Regular cardiac myocyte (primary cell): ENCODE results near the gene P2RY1. TPM values are rescaled to one million over a fixed set of nuclear protein-coding genes. Genes with fewer than 3 reads are reported as not detected.

Experiments
- total RNA-seq: library from RNA; depleted of rRNA; stranded (reverse); fragments of >200 nt; gene quantifications from 2 replicates; pipeline ENCODE4 v1.2.3, GENCODE V29; 2014

The P2RY1 gene
- total RNA-seq = 0.38 and 3.1 TPM in 2 replicates

GRCh38 chr3:152834776-152835600 lies at the start of gene P2RY1:
P2RY1 (plus strand) TSS chr3:152835131; CDS start chr3:152835783, 652 bp downstream.

